Activated CD8-positive, alpha-beta T cell treated with anti-CD3 and anti-CD28 coated beads for 36 hours (primary cell): ENCODE results near the gene NDST4. TPM values are rescaled to one million over a fixed set of nuclear protein-coding genes. Genes with fewer than 3 reads are reported as not detected.

ENCODE experiments used
- ATAC-seq: fragments of 200-7000 bp; cut with Tn5 transposase; one replicate; pipeline ENCODE4 v1.10.0; 2021; ENCODE audit warnings: mild to moderate bottlenecking, moderate library complexity
- CTCF ChIA-PET: fragments of 350-600 bp; sonication (Branson Sonifier 250); formaldehyde crosslinking; loops from one replicate; lab custom pipeline; 2021; ENCODE audit warnings: antibody characterized with exemption; lab: Charles Lee
- POLR2A ChIA-PET: fragments of 350-600 bp; sonication (Branson Sonifier 250); formaldehyde crosslinking; loops from one replicate; lab custom pipeline; 2021; ENCODE audit warnings: antibody characterized with exemption; lab: Charles Lee
- DNase-seq: peaks from one replicate; pipeline ENCODE4 v3.0.0-alpha.2; 2020
- H3K27ac Mint-ChIP-seq: one replicate; pipeline ENCODE4 v1.8.0; 2021; ENCODE audit warnings: mild to moderate bottlenecking, mixed read lengths
- H3K27me3 Mint-ChIP-seq: one replicate; pipeline ENCODE4 v1.8.0; 2021; ENCODE audit warnings: mixed read lengths
- H3K36me3 Mint-ChIP-seq: one replicate; pipeline ENCODE4 v1.8.0; 2021; ENCODE audit warnings: low read depth, mixed read lengths
- H3K4me1 Mint-ChIP-seq: one replicate; pipeline ENCODE4 v1.8.0; 2021; ENCODE audit warnings: low read depth, mixed read lengths
- H3K4me3 Mint-ChIP-seq: one replicate; pipeline ENCODE4 v1.8.0; 2021; ENCODE audit warnings: mild to moderate bottlenecking, moderate library complexity, mixed read lengths
- H3K9me3 Mint-ChIP-seq: one replicate; pipeline ENCODE4 v1.8.0; 2021; ENCODE audit warnings: mixed read lengths
- CTCF ChIP-seq: fragments of 200-600 bp; IDR thresholded peaks from one replicate; pipeline ENCODE4 v1.8.0; 2022; ENCODE audit warnings: antibody characterized with exemption, mild to moderate bottlenecking
- intact Hi-C: fragments of 100-400 bp; cut with micrococcal nuclease; formaldehyde crosslinking; loops from one replicate; pipeline ENCODE4 v1.10.0; 2022
- total RNA-seq, 2 experiments: library from RNA; stranded (reverse); gene quantifications; one replicate each; pipeline ENCODE4 v1.2.3, GENCODE V29; 2021

NDST4 gene
- total RNA-seq, 2 experiments from 2014 or later: not detected

DNA sequence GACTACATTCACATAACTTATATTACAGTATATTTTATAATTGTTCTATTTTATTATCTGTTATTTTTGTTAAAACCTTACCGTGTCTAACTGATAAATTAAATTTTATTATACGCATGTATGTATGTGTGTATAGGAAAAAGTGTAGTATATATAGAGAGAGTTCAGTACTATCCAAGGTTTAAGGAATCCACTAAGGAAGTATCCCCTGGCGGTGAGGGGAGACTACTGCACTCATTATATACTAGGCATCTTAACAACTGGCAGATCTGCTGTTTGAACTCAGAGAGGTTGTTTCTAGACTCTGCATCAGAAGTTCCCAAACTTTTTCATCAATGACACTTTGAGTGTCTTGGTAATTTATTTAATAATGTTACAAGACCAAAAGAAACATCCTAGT lies 70.9 kb downstream of the NDST4 start:
- intact Hi-C loops: no loop called here
- Mint-ChIP-seq H3K27ac (no peak overlapping the region), H3K4me1 (no peaks in the 10 kb centered on the region), H3K36me3 (no peaks in the 10 kb centered on the region), H3K9me3 (no peaks in the 10 kb centered on the region), H3K4me3 (no peak overlapping the region), H3K27me3 (no peaks in the 10 kb centered on the region)
- ChIA-PET POLR2A (interaction anchor here (0.6 kb wide), 1 partner anchor 348 kb away, joined by 3 read pairs; no protein-coding TSS in a partner anchor), CTCF (no interaction called here)
- TF ChIP-seq CTCF: no peak
- DNase-seq: no peak
- ATAC-seq: no peak

DNA sequence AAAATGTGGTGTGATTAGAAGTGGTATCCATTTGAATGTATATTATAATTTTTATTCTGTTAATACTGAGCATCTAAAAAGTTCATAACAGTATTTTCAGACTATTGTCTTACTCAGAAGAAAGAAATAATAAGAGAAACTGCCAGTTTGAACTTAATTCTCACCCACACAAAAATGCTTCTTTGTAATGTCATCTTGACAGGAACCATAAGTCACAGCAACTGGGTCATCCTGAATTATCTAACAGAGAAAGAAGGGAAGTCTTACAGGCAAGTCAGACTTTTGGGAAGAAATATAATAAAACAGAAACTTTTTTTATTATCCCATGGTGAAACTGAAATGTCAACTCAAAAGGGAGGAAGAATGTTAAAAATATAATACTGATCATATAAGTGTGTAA lies 83.1 kb downstream of the NDST4 start:
- intact Hi-C loops: no loop called here
- no peak overlapping the region for H3K27ac Mint-ChIP-seq
- H3K4me3 Mint-ChIP-seq: no peak overlapping the region
- CTCF ChIA-PET: no interaction called here
- ATAC-seq (no peak), DNase-seq (no peak)
- H3K36me3 Mint-ChIP-seq: no peaks in the 10 kb centered on the region
- no peaks in the 10 kb centered on the region for H3K9me3 Mint-ChIP-seq
- H3K4me1 Mint-ChIP-seq: no peaks in the 10 kb centered on the region
- no peaks in the 10 kb centered on the region for H3K27me3 Mint-ChIP-seq
- TF ChIP-seq CTCF: no peak
- POLR2A ChIA-PET: no interaction called here

GRCh38 chr4:115028682-115029410 lies 84.6 kb downstream of the NDST4 start:
- ChIA-PET CTCF (no interaction called here), POLR2A (no interaction called here)
- no peak for TF ChIP-seq CTCF
- no peaks in the 10 kb centered on the region for H3K36me3 Mint-ChIP-seq
- intact Hi-C loops: no loop called here
- no peaks in the 10 kb centered on the region for H3K4me1 Mint-ChIP-seq
- DNase-seq: no peak
- H3K9me3 Mint-ChIP-seq: no peaks in the 10 kb centered on the region
- no peak overlapping the region for H3K4me3 Mint-ChIP-seq
- H3K27me3 Mint-ChIP-seq: no peaks in the 10 kb centered on the region
- no peak for ATAC-seq
- H3K27ac Mint-ChIP-seq: no peak overlapping the region

- H3K27me3 Mint-ChIP-seq: no peaks in the 10 kb centered on the region
- no peak for ATAC-seq
- DNase-seq: no peak
- H3K4me1 Mint-ChIP-seq: no peaks in the 10 kb centered on the region
- no peak overlapping the region for H3K4me3 Mint-ChIP-seq
- TF ChIP-seq CTCF: no peak
- CTCF ChIA-PET: no interaction called here
- no peaks in the 10 kb centered on the region for H3K36me3 Mint-ChIP-seq
- H3K9me3 Mint-ChIP-seq: no peaks in the 10 kb centered on the region
- intact Hi-C loops: no loop called here
- POLR2A ChIA-PET: no interaction called here
- no peak overlapping the region for H3K27ac Mint-ChIP-seq
Observed at GRCh38 chr4:114999880-115000279, 113.5 kb downstream of the NDST4 start.

GRCh38 chr4:114998316-114998715 lies 115.1 kb downstream of the NDST4 start:
- Mint-ChIP-seq H3K9me3 (no peaks in the 10 kb centered on the region), H3K4me1 (no peaks in the 10 kb centered on the region), H3K4me3 (no peak overlapping the region), H3K36me3 (no peaks in the 10 kb centered on the region), H3K27me3 (no peaks in the 10 kb centered on the region), H3K27ac (no peak overlapping the region)
- ATAC-seq (no peak), DNase-seq (no peak)
- ChIA-PET CTCF (no interaction called here), POLR2A (no interaction called here)
- no peak for TF ChIP-seq CTCF
- intact Hi-C loops: no loop called here
